ENCODE data around the gene PTGER2. TPM values are rescaled to one million over a fixed set of nuclear protein-coding genes. Genes with fewer than 3 reads are reported as not detected.

PTGER2 gene
- total RNA-seq, 1 donor: 46.7 TPM

DNA sequence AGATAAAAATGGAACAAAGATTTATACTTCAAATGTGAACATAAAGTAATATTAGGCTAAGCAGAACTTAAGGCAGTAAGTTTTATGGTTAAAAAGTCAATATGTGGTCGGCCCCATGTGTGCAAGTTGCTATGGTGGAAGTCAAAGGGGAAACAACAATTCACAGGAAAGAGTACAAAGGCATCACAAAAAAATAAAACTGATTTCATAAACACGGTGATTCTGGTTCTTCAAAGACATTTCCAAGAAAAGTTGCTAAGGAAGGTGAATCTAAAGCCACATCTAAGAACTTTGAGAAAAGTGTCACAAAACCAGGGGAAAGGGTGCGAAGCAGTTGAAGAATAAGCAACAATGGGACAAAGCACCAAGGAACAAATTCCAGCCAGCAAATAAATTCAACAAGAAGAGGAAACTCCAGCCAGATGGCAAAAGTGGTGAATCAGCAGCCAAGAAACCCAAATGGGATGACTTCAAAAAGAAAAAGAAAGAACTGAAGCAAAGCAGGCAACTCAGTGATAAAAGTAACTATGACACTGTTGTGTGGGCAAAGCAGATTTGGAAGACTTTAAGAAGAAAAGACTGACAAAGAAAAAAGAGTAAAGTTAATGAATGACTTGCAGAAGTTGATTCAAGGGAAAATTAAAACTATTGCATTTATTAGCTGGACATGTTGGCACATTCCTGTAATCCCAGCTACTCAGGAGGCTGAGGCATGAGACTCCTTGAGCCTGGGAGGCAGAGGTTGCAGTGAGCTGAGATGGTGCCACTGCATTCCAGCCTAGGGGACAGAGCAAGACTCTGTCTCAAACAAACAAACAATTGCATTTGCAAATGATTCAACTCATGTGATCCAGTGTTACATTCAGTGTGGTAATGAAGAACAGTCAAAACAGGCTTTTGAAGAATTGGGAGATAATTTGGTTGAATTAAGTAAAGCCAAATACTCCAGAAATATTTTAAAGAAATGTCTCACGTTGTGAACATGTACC, 27.2 kb upstream of the PTGER2 start:
- Histone ChIP-seq H3K27me3 (ENCODE audit: insufficient read depth, low read length) (no peaks in the 10 kb centered on the region), H3K4me1 (ENCODE audit: insufficient read depth, low read length) (peaks cover 10% of the 10 kb centered on the region), H3K4me3 (ENCODE audit: low read length) (no peak overlapping the region), H3K9me3 (ENCODE audit: low read depth, low read length) (no peaks in the 10 kb centered on the region)

DNA sequence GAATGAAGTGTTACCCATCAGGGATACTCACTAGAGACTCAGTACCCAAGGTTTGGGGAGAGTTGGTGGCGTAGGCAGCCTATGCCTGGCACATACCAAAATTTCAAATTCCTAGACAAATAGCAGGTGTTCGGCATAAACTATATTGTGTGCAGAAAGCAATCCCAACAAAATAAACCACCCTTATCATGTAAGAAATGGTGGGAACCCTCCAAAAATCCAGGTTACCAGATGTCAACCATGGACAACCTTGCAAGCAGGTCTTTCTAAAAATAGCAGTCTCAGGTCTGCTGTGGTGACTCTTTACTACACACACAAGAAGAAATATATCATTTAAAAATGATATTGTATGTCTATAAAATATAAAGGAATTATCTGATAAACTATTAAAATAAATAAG, 17.7 kb upstream of the PTGER2 start:
- Histone ChIP-seq H3K4me3 (ENCODE audit: low read length) (no peak overlapping the region), H3K27me3 (ENCODE audit: insufficient read depth, low read length) (no peaks in the 10 kb centered on the region), H3K4me1 (ENCODE audit: insufficient read depth, low read length) (peaks cover 3% of the 10 kb centered on the region), H3K9me3 (ENCODE audit: low read depth, low read length) (no peaks in the 10 kb centered on the region)

DNA sequence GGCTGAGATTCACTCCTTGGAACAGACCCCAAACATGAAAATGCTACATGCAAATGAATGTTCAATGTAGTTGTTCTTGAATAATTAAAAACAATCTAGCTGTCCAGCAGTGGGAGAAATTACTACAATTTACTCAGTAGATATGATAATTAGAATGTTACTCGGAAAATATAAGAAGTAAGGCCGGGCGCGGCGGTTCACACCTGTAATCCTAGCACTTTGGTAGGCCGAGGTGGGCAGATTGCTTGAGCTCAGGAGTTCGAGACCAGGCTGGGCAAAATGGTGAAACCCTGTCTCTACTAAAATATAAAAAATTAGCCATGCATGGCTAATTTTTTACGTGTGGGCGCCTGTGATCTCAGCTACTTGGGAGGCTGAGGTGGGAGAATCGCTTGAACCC, 15.3 kb upstream of the PTGER2 start:
- Histone ChIP-seq H3K27me3 (ENCODE audit: insufficient read depth, low read length) (no peaks in the 10 kb centered on the region), H3K9me3 (ENCODE audit: low read depth, low read length) (no peaks in the 10 kb centered on the region), H3K4me3 (ENCODE audit: low read length) (no peak overlapping the region), H3K4me1 (ENCODE audit: insufficient read depth, low read length) (peaks cover 14% of the 10 kb centered on the region)

DNA sequence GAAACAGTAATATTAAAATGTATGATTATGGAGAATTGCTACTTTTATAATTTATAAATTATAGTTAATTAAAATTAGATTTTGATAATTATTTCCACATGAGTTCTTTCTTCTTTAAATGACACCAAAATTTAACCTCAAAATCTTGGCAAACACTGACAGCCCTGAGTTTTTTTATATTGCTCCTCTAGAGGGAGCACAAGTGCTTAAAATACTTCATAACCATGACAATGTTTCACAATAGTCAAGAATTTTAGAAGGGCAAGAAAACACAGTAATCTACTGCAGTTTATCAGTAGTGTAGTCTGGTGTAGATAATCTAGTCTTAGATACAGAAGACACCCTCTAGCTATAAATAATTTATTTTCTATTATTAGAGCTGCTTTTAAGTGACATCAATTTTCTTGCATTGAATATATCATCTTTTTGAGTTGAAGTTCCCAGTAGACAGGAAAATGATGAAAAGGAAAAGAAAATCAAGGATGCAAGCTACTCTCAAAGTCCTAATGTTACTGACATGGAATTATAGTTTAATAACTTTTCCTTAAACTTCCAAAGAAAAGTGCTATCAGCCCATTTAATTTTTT, 14.3 kb upstream of the PTGER2 start:
- Histone ChIP-seq H3K27me3 (ENCODE audit: insufficient read depth, low read length) (no peaks in the 10 kb centered on the region), H3K9me3 (ENCODE audit: low read depth, low read length) (no peaks in the 10 kb centered on the region), H3K4me1 (ENCODE audit: insufficient read depth, low read length) (peaks cover 21% of the 10 kb centered on the region), H3K4me3 (ENCODE audit: low read length) (no peak overlapping the region)

DNA sequence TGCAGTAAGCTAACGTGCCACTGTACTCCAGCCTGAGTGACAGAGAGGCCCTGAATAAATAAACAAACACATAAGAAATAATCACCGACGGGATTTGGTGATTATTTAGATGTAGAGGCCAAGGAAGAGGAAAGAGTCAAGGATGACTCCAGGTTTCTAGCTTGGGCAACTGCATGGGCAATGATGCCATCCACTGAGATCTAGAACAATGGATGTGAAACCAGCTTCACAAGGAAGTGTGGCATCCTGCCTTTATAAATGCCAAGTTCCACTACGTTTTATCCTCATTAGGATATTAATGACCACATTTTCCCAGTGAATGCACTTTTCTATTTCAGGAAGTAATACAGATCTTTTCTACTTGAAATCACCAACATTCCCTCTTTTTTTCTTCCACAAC, 10.9 kb upstream of the PTGER2 start:
- Histone ChIP-seq H3K9me3 (ENCODE audit: low read depth, low read length) (no peaks in the 10 kb centered on the region), H3K4me1 (ENCODE audit: insufficient read depth, low read length) (peaks cover 37% of the 10 kb centered on the region), H3K4me3 (ENCODE audit: low read length) (no peak overlapping the region), H3K27me3 (ENCODE audit: insufficient read depth, low read length) (no peaks in the 10 kb centered on the region)

DNA sequence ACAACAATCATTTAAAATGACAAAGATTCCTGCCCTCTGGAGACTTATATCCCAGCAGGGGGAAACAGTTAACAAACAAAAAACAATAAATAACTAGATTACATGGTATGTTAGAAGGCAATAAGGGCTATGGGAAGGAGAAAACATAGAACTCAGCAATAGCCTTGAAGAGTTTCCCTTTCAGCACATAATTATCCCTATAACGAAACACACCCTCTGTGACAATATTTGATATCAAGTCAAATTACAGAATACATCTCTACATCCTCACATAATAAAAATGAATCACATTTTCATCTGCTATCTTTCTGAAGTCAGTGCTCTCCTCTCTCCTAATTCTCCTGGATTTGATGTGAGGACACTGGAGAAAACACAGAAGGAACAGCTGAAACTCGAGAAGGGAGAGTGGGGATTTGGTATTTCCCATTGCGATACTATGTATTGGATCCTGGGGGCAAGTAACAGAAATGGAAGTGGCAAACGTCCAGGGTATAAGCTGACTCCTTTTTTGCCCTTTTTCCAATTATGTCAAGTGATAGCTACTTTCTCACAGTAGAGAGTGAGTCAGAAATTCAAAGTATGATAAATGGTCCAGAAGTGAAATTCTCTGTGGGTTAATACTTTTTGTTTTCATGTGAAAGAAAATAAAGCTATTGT, 9.7 kb upstream of the PTGER2 start:
- Histone ChIP-seq H3K9me3 (ENCODE audit: low read depth, low read length) (no peaks in the 10 kb centered on the region), H3K4me1 (ENCODE audit: insufficient read depth, low read length) (peaks cover 44% of the 10 kb centered on the region), H3K27me3 (ENCODE audit: insufficient read depth, low read length) (no peaks in the 10 kb centered on the region), H3K4me3 (ENCODE audit: low read length) (no peak overlapping the region)

DNA sequence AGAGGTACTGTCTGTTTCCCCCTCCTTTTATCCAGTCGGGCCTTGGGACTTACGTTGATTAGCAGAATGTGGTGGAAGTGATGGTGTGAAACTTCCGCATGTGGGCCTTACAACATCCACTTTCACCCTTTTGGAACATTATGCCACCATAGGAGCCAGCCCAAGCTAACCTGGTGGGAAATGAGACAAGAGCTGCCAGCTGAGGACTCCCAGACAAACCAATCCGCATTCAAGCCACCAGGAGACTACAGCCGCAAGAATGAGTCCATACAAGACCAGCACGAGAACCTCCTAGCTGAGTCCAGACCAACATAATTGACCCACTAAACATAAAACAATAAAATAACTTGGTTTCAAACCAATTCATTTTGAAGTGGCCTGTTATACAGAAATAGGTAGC, 9.1 kb upstream of the PTGER2 start:
- H3K27me3 ChIP-seq (ENCODE audit: insufficient read depth, low read length): no peaks in the 10 kb centered on the region
- H3K9me3 ChIP-seq (ENCODE audit: low read depth, low read length): no peaks in the 10 kb centered on the region
- peaks cover 50% of the 10 kb centered on the region for H3K4me1 ChIP-seq (ENCODE audit: insufficient read depth, low read length)
- H3K4me3 ChIP-seq (ENCODE audit: low read length): no peak overlapping the region

DNA sequence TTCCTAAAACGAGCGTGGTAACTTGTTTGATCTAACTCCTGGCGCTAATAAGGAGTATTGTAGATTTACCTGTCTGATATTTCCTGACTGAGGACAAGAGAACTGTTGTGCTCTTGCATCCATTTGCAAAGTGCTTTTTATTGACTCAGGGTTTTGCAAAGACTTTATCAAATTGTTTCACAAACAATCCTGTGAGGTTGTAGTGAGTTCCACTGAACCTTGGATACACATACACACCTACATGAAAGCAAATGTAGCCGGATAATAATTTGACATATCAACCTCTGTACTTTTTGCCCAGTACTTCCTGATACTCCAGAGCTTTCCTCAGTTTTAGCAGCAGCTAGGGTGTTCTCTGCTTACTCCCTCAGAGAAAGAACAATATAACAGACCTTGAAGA, 6.7 kb upstream of the PTGER2 start:
- H3K27me3 ChIP-seq (ENCODE audit: insufficient read depth, low read length): no peaks in the 10 kb centered on the region
- no peaks in the 10 kb centered on the region for H3K9me3 ChIP-seq (ENCODE audit: low read depth, low read length)
- peaks cover 68% of the 10 kb centered on the region for H3K4me1 ChIP-seq (ENCODE audit: insufficient read depth, low read length)

DNA sequence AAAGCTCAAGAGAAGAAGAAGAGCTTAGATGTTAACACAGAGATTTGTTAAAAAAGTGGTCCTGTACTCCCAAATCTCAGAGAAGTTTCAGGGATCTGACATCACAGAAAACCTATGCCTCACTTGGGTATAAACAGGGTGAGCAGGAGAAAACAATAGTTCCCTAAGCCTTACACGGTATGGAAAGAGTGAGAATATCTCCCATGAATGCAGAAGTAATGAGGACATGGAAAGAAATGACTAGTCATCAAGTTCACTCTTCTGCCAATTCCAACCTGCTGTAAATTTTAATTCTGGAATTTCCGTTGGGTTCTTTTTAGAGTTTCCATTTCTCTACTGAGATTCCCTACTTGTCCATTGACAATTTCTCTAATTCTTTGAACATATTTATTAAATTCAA, 6.2 kb upstream of the PTGER2 start:
- no peaks in the 10 kb centered on the region for H3K9me3 ChIP-seq (ENCODE audit: low read depth, low read length)
- H3K4me3 ChIP-seq (ENCODE audit: low read length): no peak overlapping the region
- no peaks in the 10 kb centered on the region for H3K27me3 ChIP-seq (ENCODE audit: insufficient read depth, low read length)
- peaks cover 73% of the 10 kb centered on the region for H3K4me1 ChIP-seq (ENCODE audit: insufficient read depth, low read length)

More for the DNA sequence above, 6.7 kb upstream of the PTGER2 start:
- H3K4me3 ChIP-seq (ENCODE audit: low read length): no peak overlapping the region

DNA sequence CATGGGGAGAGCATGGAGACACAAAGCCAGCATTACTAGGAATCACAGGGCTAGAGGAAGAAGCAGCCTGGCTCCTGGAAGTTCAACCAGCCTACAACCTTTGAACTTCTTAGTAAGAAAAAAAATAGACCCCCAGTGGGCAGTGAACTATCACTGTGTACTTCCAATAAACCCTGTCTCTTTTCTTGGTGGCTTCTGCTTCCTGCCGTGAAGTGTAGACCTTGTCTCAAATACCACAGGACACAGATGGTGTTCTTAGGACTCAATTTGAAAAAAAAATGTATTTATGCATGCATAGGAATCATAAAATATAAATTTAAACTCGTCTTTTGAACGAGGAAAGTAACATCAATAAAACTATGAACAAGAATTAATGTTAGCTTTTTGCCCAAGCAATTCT, 3.6 kb upstream of the PTGER2 start:
- Histone ChIP-seq H3K27me3 (ENCODE audit: insufficient read depth, low read length) (no peaks in the 10 kb centered on the region), H3K4me3 (ENCODE audit: low read length) (no peak overlapping the region), H3K4me1 (ENCODE audit: insufficient read depth, low read length) (peaks cover 72% of the 10 kb centered on the region), H3K9me3 (ENCODE audit: low read depth, low read length) (no peaks in the 10 kb centered on the region)

DNA sequence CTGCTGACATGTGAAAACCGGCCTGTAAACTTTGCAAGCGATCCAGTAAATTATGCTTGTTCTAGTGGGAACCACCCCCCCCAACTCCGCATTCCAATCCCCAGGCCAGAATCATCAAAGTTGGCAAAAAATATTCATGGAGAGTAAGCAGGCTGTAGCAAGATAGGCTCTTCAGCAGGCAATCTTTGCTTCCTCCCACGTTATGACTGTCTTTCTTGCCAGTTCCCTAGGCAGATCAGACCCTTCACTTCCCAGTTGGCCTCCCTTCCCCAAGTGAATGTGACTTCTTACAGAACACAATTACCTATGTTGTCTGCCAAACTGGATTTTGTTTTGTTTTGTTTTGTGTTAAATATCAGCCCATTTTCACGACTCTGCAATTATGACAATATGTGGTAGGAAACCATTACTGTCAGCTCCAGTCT, 1.2 kb upstream of the PTGER2 start:
- Histone ChIP-seq H3K27me3 (ENCODE audit: insufficient read depth, low read length) (no peaks in the 10 kb centered on the region), H3K4me1 (ENCODE audit: insufficient read depth, low read length) (peaks cover 87% of the 10 kb centered on the region), H3K9me3 (ENCODE audit: low read depth, low read length) (no peaks in the 10 kb centered on the region), H3K4me3 (ENCODE audit: low read length) (peak overlapping the region; percentile 79)

DNA sequence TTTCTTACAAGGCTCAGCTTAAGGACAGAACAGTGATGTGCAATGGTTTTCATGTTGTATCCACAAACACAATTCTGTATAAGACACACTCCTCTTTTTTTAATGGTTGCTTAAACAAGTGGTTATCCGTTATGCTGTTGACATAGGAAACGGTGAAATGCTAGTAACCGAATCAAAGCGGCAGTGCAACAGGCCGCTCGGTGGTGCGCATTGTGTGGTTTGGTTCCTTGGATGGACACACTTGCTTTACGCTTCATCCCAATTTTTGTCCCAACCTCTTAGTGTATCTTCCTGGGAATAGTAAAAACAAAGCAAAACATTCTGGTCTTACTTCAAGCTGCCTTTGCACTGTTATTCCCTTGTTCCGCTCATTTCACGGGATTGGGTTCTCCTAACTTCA, 650 bp upstream of the PTGER2 start:
- H3K4me1 ChIP-seq (ENCODE audit: insufficient read depth, low read length): peaks cover 87% of the 10 kb centered on the region
- no peaks in the 10 kb centered on the region for H3K9me3 ChIP-seq (ENCODE audit: low read depth, low read length)
- peak overlapping the region; percentile 79 for H3K4me3 ChIP-seq (ENCODE audit: low read length)
- H3K27me3 ChIP-seq (ENCODE audit: insufficient read depth, low read length): no peaks in the 10 kb centered on the region

DNA sequence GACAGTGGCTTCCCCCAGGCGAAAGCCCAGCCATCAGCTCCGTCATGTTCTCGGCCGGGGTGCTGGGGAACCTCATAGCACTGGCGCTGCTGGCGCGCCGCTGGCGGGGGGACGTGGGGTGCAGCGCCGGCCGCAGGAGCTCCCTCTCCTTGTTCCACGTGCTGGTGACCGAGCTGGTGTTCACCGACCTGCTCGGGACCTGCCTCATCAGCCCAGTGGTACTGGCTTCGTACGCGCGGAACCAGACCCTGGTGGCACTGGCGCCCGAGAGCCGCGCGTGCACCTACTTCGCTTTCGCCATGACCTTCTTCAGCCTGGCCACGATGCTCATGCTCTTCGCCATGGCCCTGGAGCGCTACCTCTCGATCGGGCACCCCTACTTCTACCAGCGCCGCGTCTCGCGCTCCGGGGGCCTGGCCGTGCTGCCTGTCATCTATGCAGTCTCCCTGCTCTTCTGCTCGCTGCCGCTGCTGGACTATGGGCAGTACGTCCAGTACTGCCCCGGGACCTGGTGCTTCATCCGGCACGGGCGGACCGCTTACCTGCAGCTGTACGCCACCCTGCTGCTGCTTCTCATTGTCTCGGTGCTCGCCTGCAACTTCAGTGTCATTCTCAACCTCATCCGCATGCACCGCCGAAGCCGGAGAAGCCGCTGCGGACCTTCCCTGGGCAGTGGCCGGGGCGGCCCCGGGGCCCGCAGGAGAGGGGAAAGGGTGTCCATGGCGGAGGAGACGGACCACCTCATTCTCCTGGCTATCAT, 663 bp downstream of the PTGER2 start:
- H3K27me3 ChIP-seq (ENCODE audit: insufficient read depth, low read length): no peaks in the 10 kb centered on the region
- peaks cover 82% of the 10 kb centered on the region for H3K4me1 ChIP-seq (ENCODE audit: insufficient read depth, low read length)
- H3K9me3 ChIP-seq (ENCODE audit: low read depth, low read length): no peaks in the 10 kb centered on the region
- H3K4me3 ChIP-seq (ENCODE audit: low read length): peak overlapping the region; percentile 79

DNA sequence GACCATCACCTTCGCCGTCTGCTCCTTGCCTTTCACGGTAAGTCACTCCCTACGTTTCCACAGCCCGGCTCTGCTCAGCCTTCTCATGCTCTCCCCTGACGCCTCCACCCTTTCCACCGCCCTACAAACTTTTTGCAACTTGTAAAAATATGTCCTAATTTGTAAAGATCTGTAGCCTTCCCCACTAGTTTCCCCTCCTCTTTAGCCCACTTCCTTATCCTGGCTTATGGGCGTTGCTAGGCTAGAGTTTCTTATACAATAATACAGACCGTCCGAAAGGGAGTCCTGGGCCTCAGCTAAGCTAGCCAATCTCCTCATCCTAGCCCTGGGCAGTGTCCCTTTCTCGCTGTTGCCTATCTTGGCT, 1.2 kb downstream of the PTGER2 start:
- Histone ChIP-seq H3K27me3 (ENCODE audit: insufficient read depth, low read length) (no peaks in the 10 kb centered on the region), H3K9me3 (ENCODE audit: low read depth, low read length) (no peaks in the 10 kb centered on the region), H3K4me1 (ENCODE audit: insufficient read depth, low read length) (peaks cover 77% of the 10 kb centered on the region), H3K4me3 (ENCODE audit: low read length) (peak overlapping the region; percentile 79)

DNA sequence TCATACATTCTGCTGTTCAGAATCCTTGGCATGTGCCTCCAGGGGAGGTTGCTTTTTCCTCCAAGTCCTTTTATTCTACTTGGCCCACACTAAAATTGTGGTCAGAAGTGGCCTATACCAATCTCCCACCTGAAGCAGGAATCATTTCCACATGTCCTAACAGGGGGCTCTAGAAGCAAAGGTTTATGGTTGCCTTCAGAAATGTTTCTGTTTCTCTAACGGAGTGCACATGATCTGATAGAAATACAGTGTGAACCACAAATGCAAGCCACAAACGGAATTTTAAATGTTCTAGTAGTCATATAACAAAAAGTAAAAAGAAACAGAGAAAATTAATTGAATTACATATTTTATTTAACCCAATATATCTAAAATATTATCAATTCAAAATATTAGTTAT, 4.0 kb downstream of the PTGER2 start:
- H3K27me3 ChIP-seq (ENCODE audit: insufficient read depth, low read length): no peaks in the 10 kb centered on the region
- peak overlapping the region; percentile 22 for H3K4me3 ChIP-seq (ENCODE audit: low read length)
- no peaks in the 10 kb centered on the region for H3K9me3 ChIP-seq (ENCODE audit: low read depth, low read length)
- H3K4me1 ChIP-seq (ENCODE audit: insufficient read depth, low read length): peaks cover 50% of the 10 kb centered on the region
